Neural cell (in vitro differentiated cells): Measurements from ENCODE around the gene FRZB. TPM values are rescaled to one million over a fixed set of nuclear protein-coding genes. Genes with fewer than 3 reads are reported as not detected.

Source experiments
- H2AFZ ChIP-seq: fragments of 200-600, 300-800 bp; sonication (generic), shearing (Covaris generic); 2 replicates; pipeline ENCODE4 v1.6.0; 2014; ENCODE audit warnings: low read depth, mild to moderate bottlenecking, antibody characterized with exemption, low read length, moderate library complexity
- H3F3A ChIP-seq: fragments of 200-600 bp; shearing (Covaris generic); 2 replicates; pipeline ENCODE4 v1.6.1; 2016; ENCODE audit warnings: mild to moderate bottlenecking, moderate library complexity, mixed read lengths, antibody characterized with exemption, low read length; ENCODE audit not compliant: insufficient read depth, poor library complexity, severe bottlenecking
- H3K27ac ChIP-seq: fragments of 200-600, 300-800 bp; sonication (generic), shearing (Covaris generic); 2 replicates; pipeline ENCODE4 v1.5.1; 2014; ENCODE audit warnings: mild to moderate bottlenecking, low read length, moderate library complexity
- H3K27me3 ChIP-seq: fragments of 300-800, 200-600 bp; sonication (generic), shearing (Covaris generic); 2 replicates; pipeline ENCODE4 v1.6.0; 2014; ENCODE audit warnings: mild to moderate bottlenecking, low read depth, low read length, moderate library complexity; ENCODE audit not compliant: insufficient read depth
- H3K36me3 ChIP-seq: fragments of 300-800, 200-600 bp; sonication (generic), shearing (Covaris generic); 2 replicates; pipeline ENCODE4 v1.5.1; 2014; ENCODE audit warnings: mild to moderate bottlenecking, antibody characterized with exemption, low read length, moderate library complexity; ENCODE audit not compliant: insufficient read depth
- H3K4me2 ChIP-seq: fragments of 300-800, 200-600 bp; sonication (generic), shearing (Covaris generic); 2 replicates; pipeline ENCODE4 v1.6.0; 2014; ENCODE audit warnings: mild to moderate bottlenecking, low read length
- H3K4me3 ChIP-seq: fragments of 300-800, 200-600 bp; sonication (generic), shearing (Covaris generic); 2 replicates; pipeline ENCODE4 v1.5.1; 2014; ENCODE audit warnings: mild to moderate bottlenecking, low read length, moderate library complexity
- H3K79me2 ChIP-seq: fragments of 200-600 bp; shearing (Covaris generic); replicated peaks from 2 replicates; pipeline ENCODE4 v1.6.0; 2014; ENCODE audit warnings: mild to moderate bottlenecking, low read length, moderate library complexity; ENCODE audit not compliant: insufficient read depth
- H3K9ac ChIP-seq: fragments of 300-800, 200-600 bp; sonication (generic), shearing (Covaris generic); 2 replicates; pipeline ENCODE4 v1.6.1; 2016; ENCODE audit warnings: mild to moderate bottlenecking, low read length, mixed read lengths
- H3K9me2 ChIP-seq: fragments of 200-600 bp; shearing (Covaris generic); 2 replicates; pipeline ENCODE4 v1.6.1; 2016; ENCODE audit warnings: mild to moderate bottlenecking, low read length, mixed read lengths; ENCODE audit not compliant: insufficient read depth
- H3K9me3 ChIP-seq: fragments of 200-600, 300-800 bp; sonication (generic), shearing (Covaris generic); 2 replicates; pipeline ENCODE4 v1.6.1; 2016; ENCODE audit warnings: mild to moderate bottlenecking, mixed run types, low read length, moderate library complexity, mixed read lengths
- H4K20me1 ChIP-seq: fragments of 200-600 bp; shearing (Covaris generic); 2 replicates; pipeline ENCODE4 v1.6.1; 2016; ENCODE audit warnings: mild to moderate bottlenecking, mixed run types; ENCODE audit not compliant: insufficient read depth
- CTCF ChIP-seq: fragments of 450-650 bp; IDR thresholded peaks from 2 replicates; pipeline ENCODE4 v1.5.1; 2014; ENCODE audit warnings: antibody characterized with exemption, mild to moderate bottlenecking, moderate library complexity; ENCODE audit not compliant: poor library complexity, severe bottlenecking
- EP300 ChIP-seq: fragments of 450-650 bp; conservative IDR thresholded peaks from 2 replicates; pipeline ENCODE4 v1.6.1; 2014; ENCODE audit warnings: antibody characterized with exemption, mild to moderate bottlenecking, moderate library complexity; ENCODE audit not compliant: poor library complexity, severe bottlenecking
- EZH2 ChIP-seq: fragments of 200-600, 300-800 bp; shearing (Covaris generic), sonication (generic); IDR thresholded peaks from 2 replicates; pipeline ENCODE4 v1.6.1; 2014; ENCODE audit warnings: antibody characterized with exemption, low read length, borderline replicate concordance, mild to moderate bottlenecking; ENCODE audit not compliant: insufficient read depth, poor library complexity, severe bottlenecking
- MXI1 ChIP-seq: fragments of 450-650 bp; conservative IDR thresholded peaks from 2 replicates; pipeline ENCODE4 v1.6.1; 2014; ENCODE audit warnings: antibody characterized with exemption, mild to moderate bottlenecking; ENCODE audit not compliant: poor library complexity, severe bottlenecking
- POLR2AphosphoS5 ChIP-seq: IDR thresholded peaks from 2 replicates; pipeline ENCODE4 v1.6.1; 2012
- RAD21 ChIP-seq: fragments of 450-650 bp; conservative IDR thresholded peaks from 2 replicates; pipeline ENCODE4 v1.6.1; 2014; ENCODE audit warnings: antibody characterized with exemption, mild to moderate bottlenecking, moderate library complexity
- REST ChIP-seq: IDR thresholded peaks from 2 replicates; pipeline ENCODE4 v1.6.1; 2012; ENCODE audit warnings: borderline replicate concordance
- SMC3 ChIP-seq: fragments of 450-650 bp; conservative IDR thresholded peaks from 2 replicates; pipeline ENCODE4 v1.6.1; 2014; ENCODE audit warnings: antibody characterized with exemption, mild to moderate bottlenecking, moderate library complexity; ENCODE audit not compliant: poor library complexity
- TAF1 ChIP-seq: IDR thresholded peaks from 2 replicates; pipeline ENCODE4 v1.6.1; 2012; ENCODE audit warnings: low read depth
- polyA plus RNA-seq: library from polyadenylated mRNA; depleted of rRNA; stranded (reverse); fragments of >200 nt; gene quantifications from 2 replicates; pipeline ENCODE4 v1.2.3, GENCODE V29; 2014

The FRZB gene
- polyA plus RNA-seq, 1 donor from 2014 or later = 3.5 TPM

- no peak overlapping the region for H2AFZ ChIP-seq
- H3K9me2 ChIP-seq = no peaks in the 10 kb centered on the region
- no peaks in the 10 kb centered on the region for H3K36me3 ChIP-seq
- H4K20me1 ChIP-seq = no peaks in the 10 kb centered on the region
- TF ChIP-seq REST (peak; percentile 16), TAF1 (no peak)
- H3K27ac ChIP-seq = no peak overlapping the region
- peak overlapping the region; percentile 66 for H3K4me3 ChIP-seq
- H3F3A ChIP-seq = peaks cover 4% of the 10 kb centered on the region
- peaks cover 13% of the 10 kb centered on the region for H3K27me3 ChIP-seq
- H3K9me3 ChIP-seq = no peaks in the 10 kb centered on the region
- H3K9ac ChIP-seq = peak overlapping the region; percentile 50
- H3K79me2 ChIP-seq = peaks cover 49% of the 10 kb centered on the region
- H3K4me2 ChIP-seq = peak overlapping the region; percentile 45
Measured at GRCh38 chr2:182867426-182868053, 1.1 kb upstream of the FRZB start.

GRCh38 chr2:182866095-182866460, 359 bp downstream of the FRZB start:
- no peak for TF ChIP-seq REST
- TF ChIP-seq EP300 = no peak
- no peak for TF ChIP-seq SMC3
- TF ChIP-seq POLR2AphosphoS5 = no peak
- no peak for TF ChIP-seq CTCF
- no peak for TF ChIP-seq EZH2
- no peak for TF ChIP-seq TAF1
- TF ChIP-seq RAD21 = no peak
- TF ChIP-seq MXI1 = no peak
- peaks cover 63% of the 10 kb centered on the region for H3K79me2 ChIP-seq
- H3K27me3 ChIP-seq = peaks cover 13% of the 10 kb centered on the region
- H3K9ac ChIP-seq = peak overlapping the region; percentile 50
- no peaks in the 10 kb centered on the region for H3K9me2 ChIP-seq
- H3K4me3 ChIP-seq = peak overlapping the region; percentile 66
- H2AFZ ChIP-seq = peak overlapping the region; percentile 29
- no peaks in the 10 kb centered on the region for H4K20me1 ChIP-seq
- H3K27ac ChIP-seq = no peak overlapping the region
- no peaks in the 10 kb centered on the region for H3K9me3 ChIP-seq
- H3F3A ChIP-seq = peaks cover 4% of the 10 kb centered on the region
- H3K4me2 ChIP-seq = peak overlapping the region; percentile 36
- no peaks in the 10 kb centered on the region for H3K36me3 ChIP-seq
